Subcutaneous abdominal adipose tissue (tissue), 5 donors: ENCODE data around the gene KRTAP12-4.
"Not testable (repeated sequence)": the region's sequence is repeated elsewhere in the genome, so short reads cannot be mapped to it uniquely, and the experiment has no call there.

Source experiments
- H3K27ac ChIP-seq: one replicate; pipeline ENCODE4 v1.7.0; 2013; ENCODE audit warnings: low read depth, mild to moderate bottlenecking, inconsistent platforms, low read length, moderate library complexity
- H3K27me3 ChIP-seq, 5 donors: one replicate each; pipeline ENCODE4 v1.7.0; 2013; ENCODE audit warnings: low read length in 5 of 5, inconsistent platforms in 1 of 5; ENCODE audit not compliant: control insufficient read depth in 5 of 5, insufficient read depth in 4 of 5
- H3K36me3 ChIP-seq, 5 donors: one replicate each; pipeline ENCODE4 v1.7.0; 2013; ENCODE audit warnings: low read length in 5 of 5; ENCODE audit not compliant: control insufficient read depth in 5 of 5, insufficient read depth in 5 of 5
- H3K4me1 ChIP-seq, 5 donors: one replicate each; pipeline ENCODE4 v1.7.0; 2013; ENCODE audit warnings: low read length in 5 of 5, mild to moderate bottlenecking in 3 of 5, moderate library complexity in 1 of 5; ENCODE audit not compliant: control insufficient read depth in 5 of 5, insufficient read depth in 5 of 5
- H3K4me3 ChIP-seq, 5 donors: one replicate each; pipeline ENCODE4 v1.7.0; 2013; ENCODE audit warnings: low read length in 5 of 5, low read depth in 1 of 5
- H3K9ac ChIP-seq, 5 donors: one replicate each; pipeline ENCODE4 v1.7.0; 2013; ENCODE audit warnings: low read length in 5 of 5, mild to moderate bottlenecking in 4 of 5, moderate library complexity in 3 of 5
- H3K9me3 ChIP-seq, 5 donors: one replicate each; pipeline ENCODE4 v1.7.0; 2013; ENCODE audit warnings: low read length in 5 of 5; ENCODE audit not compliant: control insufficient read depth in 5 of 5
- donor health status: healthy.
- donor health status: healthy.
- donor health status: healthy.
- donor health status: healthy.
- donor health status: healthy.

The KRTAP12-4 gene

DNA sequence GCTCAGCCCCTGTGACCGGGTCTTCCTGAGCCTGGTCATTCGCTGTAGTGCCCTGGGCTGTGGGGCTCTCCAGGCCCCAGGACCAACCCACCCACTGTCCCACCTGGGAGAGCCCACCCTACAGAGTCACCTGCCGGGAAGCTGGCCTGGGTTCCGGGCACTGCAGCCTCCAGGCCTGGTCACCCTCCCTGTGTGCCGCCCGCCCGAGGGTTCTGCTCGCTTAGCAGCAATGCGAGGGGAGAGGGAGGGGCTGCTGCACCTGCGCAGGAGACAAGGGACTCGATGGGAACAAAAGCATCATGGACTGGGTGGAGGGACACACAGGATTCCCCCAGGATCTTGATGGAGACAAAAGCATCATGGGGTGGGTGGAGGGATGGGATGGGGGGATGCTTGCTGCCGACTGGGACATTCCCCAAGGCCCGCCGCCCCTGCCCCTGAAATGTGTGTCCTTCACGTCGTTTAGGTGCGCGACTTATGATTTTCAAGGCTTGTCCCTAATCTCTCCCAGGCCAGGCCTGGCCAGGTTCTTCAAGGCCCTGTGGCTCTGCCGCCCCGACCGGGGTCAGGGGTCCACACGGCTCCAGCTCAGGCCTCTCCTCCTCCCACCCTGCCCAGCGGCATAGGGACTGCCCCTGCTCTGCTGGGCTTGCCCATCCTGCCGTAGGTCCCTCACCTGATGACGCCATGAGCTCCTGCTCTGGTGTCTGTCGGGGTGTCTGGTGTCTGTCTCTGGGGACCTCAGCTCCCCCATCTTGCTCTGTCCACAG lies 40.9 kb downstream of the KRTAP12-4 start:
- Histone ChIP-seq H3K27me3 (peaks cover 4 to 29% (median 21%) of the 10 kb centered on the region in 5 donors), H3K36me3 (no peaks in the 10 kb centered on the region), H3K4me1 (peaks cover 0 to under 1% (median 0%) of the 10 kb centered on the region in 5 donors), H3K9ac (no peak overlapping the region), H3K9me3 (peaks cover 2 to 30% (median 22%) of the 10 kb centered on the region in 5 donors), H3K27ac (no peak overlapping the region), H3K4me3 (no peak overlapping the region)

DNA sequence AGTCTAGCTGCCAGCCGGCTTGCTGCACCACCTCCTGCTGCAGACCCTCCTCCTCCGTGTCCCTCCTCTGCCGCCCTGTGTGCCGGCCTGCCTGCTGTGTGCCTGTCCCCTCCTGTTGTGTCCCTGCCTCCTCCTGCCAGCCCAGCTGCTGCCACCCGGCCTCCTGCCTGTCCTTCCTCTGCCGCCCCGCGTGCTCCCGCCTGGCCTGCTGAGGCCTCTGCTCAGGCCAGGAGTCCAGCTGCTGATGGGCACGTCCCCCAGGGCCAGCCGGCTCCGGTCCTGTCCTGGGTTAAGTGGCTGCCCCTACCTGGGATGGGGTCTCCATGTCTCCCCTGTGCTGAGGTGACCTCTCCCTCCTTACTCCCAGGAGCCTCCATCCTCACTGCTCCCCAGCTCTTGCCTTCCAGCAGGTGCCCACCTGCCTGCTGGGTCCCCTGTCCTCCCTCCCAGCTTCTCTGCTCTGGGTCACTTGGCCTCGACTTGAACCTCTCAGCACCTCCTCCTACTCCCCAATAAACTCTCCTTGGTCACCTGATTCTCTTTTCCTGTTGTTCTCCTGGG lies 41.7 kb downstream of the KRTAP12-4 start:
- H3K4me1 ChIP-seq, result no peaks in the 10 kb centered on the region

DNA sequence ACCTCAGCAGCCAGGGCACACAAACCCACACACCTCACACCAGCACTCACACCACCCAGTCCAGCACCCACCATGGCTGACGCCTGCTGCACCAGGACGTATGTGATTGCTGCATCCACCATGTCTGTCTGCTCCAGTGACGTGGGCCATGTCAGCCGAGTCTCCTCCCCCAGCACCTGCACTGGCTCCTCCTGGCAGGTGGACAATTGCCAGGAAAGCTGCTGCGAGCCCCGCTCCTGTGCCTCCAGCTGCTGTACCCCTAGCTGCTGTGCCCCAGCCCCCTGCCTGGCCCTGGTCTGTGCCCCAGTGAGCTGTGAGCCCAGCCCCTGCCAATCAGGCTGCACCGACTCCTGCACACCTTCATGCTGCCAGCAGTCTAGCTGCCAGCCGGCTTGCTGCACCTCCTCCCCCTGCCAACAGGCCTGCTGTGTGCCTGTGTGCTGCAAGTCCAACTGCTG lies 42.4 kb downstream of the KRTAP12-4 start, which contains the start of gene KRTAP10-8:
TSS of gene KRTAP10-8 (plus strand) at position 51 of the 458 bp plus-strand sequence. CDS start at position 73, 22 bp downstream.
- Histone ChIP-seq H3K27ac (no peak within 1 kb of the TSS), H3K9me3 (peaks cover 2 to 30% (median 22%) of the 10 kb centered on the region in 5 donors), H3K36me3 (no peaks in the 10 kb centered on the region), H3K4me1 (no peaks in the 10 kb centered on the region), H3K27me3 (peaks cover 4 to 29% (median 21%) of the 10 kb centered on the region in 5 donors), H3K9ac (no peak within 1 kb of the TSS), H3K4me3 (no peak within 1 kb of the TSS)

More for the DNA sequence above, 41.7 kb downstream of the KRTAP12-4 start:
- H3K27ac ChIP-seq, result no peak overlapping the region
- H3K36me3 ChIP-seq, result no peaks in the 10 kb centered on the region
- H3K9me3 ChIP-seq, result peaks cover 2 to 30% (median 22%) of the 10 kb centered on the region in 5 donors
- H3K27me3 ChIP-seq, result peaks cover 4 to 29% (median 21%) of the 10 kb centered on the region in 5 donors
- H3K4me3 ChIP-seq, result no peak overlapping the region
- no peak overlapping the region for H3K9ac ChIP-seq

DNA sequence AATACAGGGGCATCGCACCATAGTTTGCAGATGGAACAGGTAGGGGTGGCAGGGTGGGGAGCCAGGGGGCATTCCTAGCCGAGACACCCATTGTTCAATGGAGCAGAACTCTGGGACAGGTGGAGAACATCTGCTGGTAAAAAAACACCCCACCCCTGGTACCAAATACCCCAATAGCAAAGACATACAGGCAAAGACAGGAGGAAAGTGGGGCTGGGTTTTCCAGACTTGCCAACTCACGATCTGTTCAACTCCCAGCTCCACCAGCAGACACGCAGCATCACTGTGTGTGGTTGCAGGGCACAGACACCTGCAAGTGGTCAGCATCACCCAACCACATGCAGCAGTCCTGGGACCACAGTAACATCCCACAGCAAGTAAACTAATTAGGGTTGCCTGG lies 42.9 kb downstream of the KRTAP12-4 start:
- Histone ChIP-seq H3K9me3 (peaks cover 2 to 30% (median 22%) of the 10 kb centered on the region in 5 donors), H3K27ac (no peak overlapping the region), H3K4me1 (no peaks in the 10 kb centered on the region), H3K36me3 (no peaks in the 10 kb centered on the region), H3K4me3 (no peak overlapping the region), H3K27me3 (peaks cover 4 to 29% (median 21%) of the 10 kb centered on the region in 5 donors), H3K9ac (no peak overlapping the region)

DNA sequence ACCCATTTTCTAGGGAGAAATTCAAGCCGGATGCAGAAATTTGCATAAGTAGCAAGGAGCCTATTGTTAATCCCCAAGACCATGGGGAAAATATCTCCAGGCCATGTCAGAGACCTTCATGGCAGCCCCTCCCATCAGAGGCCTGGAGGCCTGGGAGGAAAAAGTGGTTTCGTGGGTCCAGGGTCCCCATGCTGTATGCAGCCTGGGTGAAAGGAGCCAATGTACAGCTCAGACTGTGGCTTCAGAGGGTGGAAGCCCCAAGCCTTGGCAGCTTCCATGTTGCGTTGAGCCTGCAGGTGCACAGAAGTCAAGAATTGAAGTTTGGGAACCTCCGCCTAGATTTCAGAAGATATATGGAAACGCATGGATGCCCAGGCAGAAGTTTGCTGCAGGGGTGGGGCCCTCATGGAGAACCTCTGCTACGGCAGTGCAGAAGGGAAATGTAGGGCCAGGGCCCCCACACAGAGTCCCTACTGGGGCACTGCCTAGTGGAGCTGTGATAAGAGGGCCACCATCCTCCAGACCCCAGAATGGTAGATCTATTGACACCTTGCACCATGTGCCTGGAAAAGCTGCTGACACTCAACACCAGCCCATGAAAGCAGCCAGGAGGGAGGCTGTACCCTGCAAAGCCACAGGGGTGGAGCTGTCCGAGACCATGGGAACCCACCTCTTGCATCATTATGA lies 44.2 kb downstream of the KRTAP12-4 start:
- not testable (repeated sequence) for H3K4me3 ChIP-seq

DNA sequence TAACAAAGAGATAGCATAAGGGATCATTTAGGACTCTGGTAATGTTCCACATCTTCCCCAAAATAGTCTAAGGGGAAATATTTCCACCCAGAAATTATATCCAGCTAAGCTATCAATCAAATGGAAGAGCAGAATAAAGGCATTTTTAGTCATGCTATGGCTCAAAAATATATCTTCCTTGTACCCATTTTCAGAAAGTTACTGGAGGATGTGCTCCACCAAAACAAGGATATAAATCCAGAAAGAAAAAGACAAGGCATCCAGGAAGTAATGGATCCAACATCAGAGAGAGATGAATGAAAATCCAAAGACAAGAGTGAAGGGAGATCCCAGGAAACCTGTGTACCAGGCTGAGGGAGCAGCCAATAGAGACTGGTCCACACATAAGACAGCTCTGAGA lies 45.3 kb downstream of the KRTAP12-4 start:
- Histone ChIP-seq H3K27me3 (peaks cover 0 to 19% (median 10%) of the 10 kb centered on the region in 5 donors), H3K9me3 (peaks cover 2 to 30% (median 22%) of the 10 kb centered on the region in 5 donors), H3K4me3 (no peak overlapping the region), H3K36me3 (no peaks in the 10 kb centered on the region), H3K9ac (no peak overlapping the region), H3K4me1 (no peaks in the 10 kb centered on the region), H3K27ac (no peak overlapping the region)

More for the DNA sequence above, 44.2 kb downstream of the KRTAP12-4 start:
- not testable (repeated sequence) for H3K4me1 ChIP-seq, H3K36me3 ChIP-seq, H3K9ac ChIP-seq, H3K27ac ChIP-seq
- peaks cover 2 to 30% (median 22%) of the 10 kb centered on the region in 5 donors for H3K9me3 ChIP-seq
- H3K27me3 ChIP-seq, result peaks cover 0 to 21% (median 13%) of the 10 kb centered on the region in 5 donors

DNA sequence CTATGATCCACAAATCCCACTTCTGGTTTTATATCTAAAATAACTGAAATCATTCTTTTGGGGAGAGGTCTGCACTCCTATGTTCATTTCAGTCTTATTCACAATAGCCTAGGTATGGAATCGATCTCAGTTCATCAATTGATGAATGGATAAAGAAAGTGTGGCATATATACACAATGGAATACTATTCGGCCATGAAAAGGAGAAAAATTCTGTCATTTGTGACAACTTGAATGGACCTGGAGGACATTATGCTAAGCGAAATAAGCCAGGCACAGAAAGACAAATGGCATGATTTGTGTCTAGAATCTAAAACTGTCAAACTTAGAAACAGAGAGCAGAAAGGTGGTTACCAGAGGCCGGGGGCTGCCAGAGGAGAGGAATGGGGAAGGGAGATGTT lies 48.0 kb downstream of the KRTAP12-4 start:
- Histone ChIP-seq H3K27me3 (peaks cover 8 to 20% (median 13%) of the 10 kb centered on the region in 5 donors), H3K4me3 (no peak overlapping the region), H3K36me3 (no peaks in the 10 kb centered on the region), H3K4me1 (no peaks in the 10 kb centered on the region), H3K9ac (no peak overlapping the region), H3K27ac (no peak overlapping the region), H3K9me3 (peaks cover 2 to 25% (median 15%) of the 10 kb centered on the region in 5 donors)
